WERI-Rb-1 (cell line): ENCODE measurements around the gene FGFR3.

Experiments used
- DNase-seq: peaks from one replicate; pipeline ENCODE4 v3.0.0-alpha.2; 2020
- H3K27ac ChIP-seq: fragments of 250-450 bp; sonication (Bioruptor Pico); 2 replicates; pipeline ENCODE4 v1.5.1; 2020; ENCODE audit warnings: mild to moderate bottlenecking, moderate library complexity
- H3K27me3 ChIP-seq: fragments of 250-450 bp; sonication (Bioruptor Pico); 2 replicates; pipeline ENCODE4 v1.5.1; 2021; ENCODE audit warnings: mild to moderate bottlenecking, low read depth, moderate library complexity; ENCODE audit not compliant: insufficient read depth, severe bottlenecking
- H3K36me3 ChIP-seq: fragments of 250-450 bp; sonication (Bioruptor Pico); 2 replicates; pipeline ENCODE4 v1.5.1; 2020; ENCODE audit warnings: mild to moderate bottlenecking, moderate library complexity
- H3K4me3 ChIP-seq: 2 replicates; pipeline ENCODE4 v1.5.1; 2011; ENCODE audit warnings: low read depth, mild to moderate bottlenecking, control low read depth, low read length
- H3K9me3 ChIP-seq: fragments of 250-450 bp; sonication (Bioruptor Pico); 2 replicates; pipeline ENCODE4 v1.5.1; 2021; ENCODE audit warnings: mild to moderate bottlenecking, moderate library complexity; ENCODE audit not compliant: severe bottlenecking
- TF ChIP-seq, protein P1 (sequence below): IDR thresholded peaks from 2 replicates; pipeline ENCODE4 v1.5.1; 2011; ENCODE audit warnings: low read depth, mild to moderate bottlenecking, control low read depth, inconsistent platforms, low read length

FGFR3 gene

DNA sequence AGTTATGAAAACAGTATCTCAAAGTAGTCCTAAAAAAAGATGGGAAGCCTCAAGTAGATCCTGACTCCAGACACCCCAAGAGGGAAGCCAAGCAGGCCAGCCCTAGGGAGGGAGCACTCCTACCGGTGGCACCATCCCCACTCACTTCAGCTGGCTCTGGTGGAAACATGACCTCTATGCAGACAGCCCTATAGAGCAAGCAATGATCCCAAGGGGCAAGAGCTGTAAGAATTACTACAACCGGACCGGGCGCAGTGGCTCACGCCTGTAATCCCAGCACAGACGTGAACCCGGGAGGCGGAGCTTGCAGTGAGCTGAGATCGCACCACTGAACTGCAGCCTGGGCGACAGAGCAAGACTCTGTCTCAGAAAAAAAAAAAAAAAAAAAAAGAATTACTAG lies 57.2 kb downstream of the FGFR3 start:
- Histone ChIP-seq H3K9me3 (no peaks in the 10 kb centered on the region), H3K27ac (no peak overlapping the region), H3K27me3 (no peaks in the 10 kb centered on the region), H3K36me3 (peaks cover 52% of the 10 kb centered on the region), H3K4me3 (no peak overlapping the region)
- TF ChIP-seq, protein P1, sequence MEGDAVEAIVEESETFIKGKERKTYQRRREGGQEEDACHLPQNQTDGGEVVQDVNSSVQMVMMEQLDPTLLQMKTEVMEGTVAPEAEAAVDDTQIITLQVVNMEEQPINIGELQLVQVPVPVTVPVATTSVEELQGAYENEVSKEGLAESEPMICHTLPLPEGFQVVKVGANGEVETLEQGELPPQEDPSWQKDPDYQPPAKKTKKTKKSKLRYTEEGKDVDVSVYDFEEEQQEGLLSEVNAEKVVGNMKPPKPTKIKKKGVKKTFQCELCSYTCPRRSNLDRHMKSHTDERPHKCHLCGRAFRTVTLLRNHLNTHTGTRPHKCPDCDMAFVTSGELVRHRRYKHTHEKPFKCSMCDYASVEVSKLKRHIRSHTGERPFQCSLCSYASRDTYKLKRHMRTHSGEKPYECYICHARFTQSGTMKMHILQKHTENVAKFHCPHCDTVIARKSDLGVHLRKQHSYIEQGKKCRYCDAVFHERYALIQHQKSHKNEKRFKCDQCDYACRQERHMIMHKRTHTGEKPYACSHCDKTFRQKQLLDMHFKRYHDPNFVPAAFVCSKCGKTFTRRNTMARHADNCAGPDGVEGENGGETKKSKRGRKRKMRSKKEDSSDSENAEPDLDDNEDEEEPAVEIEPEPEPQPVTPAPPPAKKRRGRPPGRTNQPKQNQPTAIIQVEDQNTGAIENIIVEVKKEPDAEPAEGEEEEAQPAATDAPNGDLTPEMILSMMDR: no peak
- no peak for DNase-seq

DNA sequence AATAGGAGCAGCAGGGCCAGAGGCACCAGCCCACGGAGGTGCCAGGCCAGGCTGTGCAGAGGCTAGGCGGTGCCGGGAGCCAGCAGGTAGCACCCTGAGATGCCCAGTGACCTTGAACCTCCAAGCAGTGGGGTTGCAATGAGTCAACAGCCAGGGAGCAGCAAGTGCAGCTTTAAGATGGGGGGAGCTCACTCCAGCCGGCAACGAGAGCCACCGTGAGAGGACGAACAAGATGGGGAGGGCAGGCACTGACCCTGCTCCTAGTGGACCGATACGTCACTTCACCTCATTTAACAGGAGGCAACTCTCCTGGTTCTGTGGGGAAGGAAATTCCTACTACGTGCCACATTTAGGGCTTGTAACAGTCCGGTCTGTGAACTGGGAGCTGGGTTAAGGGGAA lies 58.1 kb downstream of the FGFR3 start:
- H3K27me3 ChIP-seq: no peaks in the 10 kb centered on the region
- DNase-seq: no peak
- H3K9me3 ChIP-seq: no peaks in the 10 kb centered on the region
- H3K27ac ChIP-seq: no peak overlapping the region
- no peak overlapping the region for H3K4me3 ChIP-seq
- peaks cover 45% of the 10 kb centered on the region for H3K36me3 ChIP-seq
- TF ChIP-seq, protein P1: no peak

DNA sequence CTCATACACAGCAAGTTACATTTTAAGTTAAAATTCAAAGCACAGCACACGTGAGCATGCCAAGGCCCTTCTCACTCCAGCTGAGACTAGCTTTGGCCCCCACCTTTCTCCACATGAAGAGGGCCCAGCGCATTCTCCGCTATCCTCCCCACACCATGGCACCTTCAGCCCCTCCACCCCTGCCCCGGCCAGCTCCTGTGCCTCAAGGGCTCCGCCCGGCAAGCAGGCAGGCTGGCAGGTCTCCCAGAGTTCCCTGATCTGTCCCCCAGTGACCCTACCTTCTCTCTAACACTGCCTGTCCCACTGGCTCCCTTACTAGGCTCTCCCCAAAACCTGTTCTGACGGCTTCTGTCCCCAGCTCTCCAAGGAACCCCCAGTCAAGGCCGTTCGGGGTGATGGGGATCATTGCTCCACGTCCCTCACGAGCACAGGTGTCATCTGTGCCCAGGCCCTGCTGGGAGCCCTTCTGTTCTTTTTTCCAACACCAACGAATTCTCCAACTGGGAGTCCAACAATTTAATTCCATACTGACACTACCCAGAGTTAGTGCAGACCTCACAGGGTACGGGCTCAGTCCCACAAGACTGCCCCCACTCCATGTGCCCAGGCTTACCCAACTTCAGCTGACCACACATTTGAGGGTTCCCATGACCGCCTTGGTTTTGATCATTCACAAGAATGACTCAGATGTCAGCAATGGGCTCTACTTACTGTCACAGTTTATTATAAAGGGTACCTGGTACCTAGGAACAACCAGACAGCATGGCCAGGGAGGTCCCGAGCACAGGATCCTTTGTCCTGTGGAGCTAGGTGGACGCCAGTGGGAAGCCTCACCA lies 58.7 kb downstream of the FGFR3 start:
- Histone ChIP-seq H3K27ac (no peak overlapping the region), H3K9me3 (no peaks in the 10 kb centered on the region), H3K4me3 (no peak overlapping the region), H3K27me3 (no peaks in the 10 kb centered on the region), H3K36me3 (peaks cover 40% of the 10 kb centered on the region)
- DNase-seq: no peak
- TF ChIP-seq, protein P1: no peak

DNA sequence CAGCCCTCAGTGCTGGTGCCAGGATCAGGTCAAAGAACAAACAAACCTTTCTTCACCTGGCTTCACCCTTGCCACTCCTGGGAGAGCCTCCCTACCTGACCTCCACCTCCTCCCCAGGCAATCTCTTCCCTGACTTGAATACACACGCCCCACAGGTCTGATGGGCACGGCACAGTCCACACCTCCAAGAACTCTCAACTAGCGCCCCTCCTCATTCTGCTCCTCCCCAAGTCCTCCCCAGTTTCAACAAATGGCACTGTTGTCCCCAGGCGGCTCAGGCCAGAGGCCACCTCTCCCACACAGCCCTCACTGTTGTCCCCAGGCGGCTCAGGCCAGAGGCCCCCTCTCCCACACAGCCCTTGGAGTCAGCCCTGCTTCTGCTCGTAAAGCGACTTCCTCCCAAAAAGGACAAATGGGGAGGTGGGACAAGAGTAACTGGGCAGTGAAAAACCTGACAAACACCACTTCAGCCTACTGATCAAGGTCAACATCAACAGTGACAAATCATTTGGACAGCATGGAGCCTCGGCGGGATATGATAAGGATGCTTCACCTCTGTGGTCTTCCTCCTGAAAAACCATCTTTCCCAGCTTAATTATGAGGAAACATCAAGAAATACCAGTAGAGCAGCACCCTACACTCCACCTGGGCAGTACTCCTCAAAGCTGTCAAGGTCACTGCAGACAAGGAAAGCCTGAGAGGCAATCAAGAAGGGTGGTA lies 60.0 kb downstream of the FGFR3 start:
- no peak for DNase-seq
- H3K36me3 ChIP-seq: peaks cover 31% of the 10 kb centered on the region
- no peak overlapping the region for H3K4me3 ChIP-seq
- H3K27ac ChIP-seq: no peak overlapping the region
- no peaks in the 10 kb centered on the region for H3K9me3 ChIP-seq
- no peaks in the 10 kb centered on the region for H3K27me3 ChIP-seq
- TF ChIP-seq, protein P1: no peak

DNA sequence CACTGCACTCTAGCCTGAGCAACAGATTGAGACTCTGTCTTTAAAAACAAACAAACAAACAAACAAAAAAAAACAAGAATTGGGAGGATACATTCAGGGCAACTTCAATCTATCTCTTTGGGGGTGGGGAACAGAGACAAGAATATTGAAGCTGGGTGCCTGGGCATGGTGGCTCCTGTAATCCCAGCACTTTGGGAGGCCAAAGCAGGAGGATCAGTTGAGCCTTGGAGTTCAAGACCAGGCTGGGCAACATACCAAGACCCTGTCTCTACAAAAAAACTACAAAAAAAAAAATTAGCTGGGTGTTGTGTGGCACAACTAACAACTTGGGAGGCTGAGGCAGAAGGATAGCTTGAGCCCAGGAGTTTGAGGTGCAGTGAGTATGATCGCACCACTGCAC lies 61.7 kb downstream of the FGFR3 start:
- no peak overlapping the region; the same call in 1 of the 2 replicates for H3K27ac ChIP-seq
- peak overlapping the region; percentile 53 for H3K4me3 ChIP-seq
- TF ChIP-seq, protein P1: no peak

More for the DNA sequence above, 61.7 kb downstream of the FGFR3 start:
- Histone ChIP-seq H3K9me3 (no peaks in the 10 kb centered on the region), H3K27me3 (no peaks in the 10 kb centered on the region), H3K36me3 (peaks cover 22% of the 10 kb centered on the region)
- no peak for DNase-seq
